OCI-LY7 (cell line): ENCODE data around the gene RIPOR1. TPM values are rescaled to one million over a fixed set of nuclear protein-coding genes. Genes with fewer than 3 reads are reported as not detected.

ENCODE experiments used
- small RNA-seq: library from RNA; depleted of rRNA; stranded (forward); fragments of <200 nt; gene quantifications from one replicate; pipeline ENCODE3, GENCODE V24; 2014
- total RNA-seq, 2 experiments: library from RNA; depleted of rRNA in 1 of 2; stranded (reverse); fragments of >200 nt in 1 of 2; shearing (Covaris generic) in 1 of 2; gene quantifications; 2 replicates each; pipeline ENCODE4 v1.2.3, GENCODE V29; 2014 to 2022

Gene RIPOR1
- total RNA-seq, 2 experiments from 2014 or later = 9.7 to 40.2 TPM

Small RNA genes lying within 50 kb of the gene (small RNA-seq; reads per million reads assigned to genes)
- not detected for gene AC027682.3

Other genes starting within 250 kb of the RIPOR1 start
- gene PLEKHG4, start 249.3 kb upstream of the RIPOR1 start, total RNA-seq (2014; rRNA removed; shearing (Covaris generic)) = not detected in 2 replicates
- gene PLEKHG4, start 249.3 kb upstream of the RIPOR1 start, total RNA-seq (2022) = 0.51 and 1.3 TPM in 2 replicates
- gene KCTD19, start 202.1 kb upstream of the RIPOR1 start, total RNA-seq (2014; rRNA removed; shearing (Covaris generic)) = not detected in 2 replicates
- 0.17 and 1.4 TPM in 2 replicates for gene KCTD19, start 202.1 kb upstream of the RIPOR1 start, total RNA-seq (2022)
- not detected in 2 replicates for gene LRRC36, start 202.0 kb upstream of the RIPOR1 start, total RNA-seq (2014; rRNA removed; shearing (Covaris generic))
- not detected in 2 replicates for gene LRRC36, start 202.0 kb upstream of the RIPOR1 start, total RNA-seq (2022)
- gene TPPP3, start 135.3 kb upstream of the RIPOR1 start, total RNA-seq (2014; rRNA removed; shearing (Covaris generic)) = not detected in 2 replicates
- not detected in 2 replicates for gene TPPP3, start 135.3 kb upstream of the RIPOR1 start, total RNA-seq (2022)
- gene ZDHHC1, start 112.4 kb upstream of the RIPOR1 start, total RNA-seq (2014; rRNA removed; shearing (Covaris generic)) = not detected in 2 replicates
- gene ZDHHC1, start 112.4 kb upstream of the RIPOR1 start, total RNA-seq (2022) = not detected in 2 replicates
- not detected in 2 replicates for gene HSD11B2, start 97.7 kb upstream of the RIPOR1 start, total RNA-seq (2014; rRNA removed; shearing (Covaris generic))
- not detected in 2 replicates for gene HSD11B2, start 97.7 kb upstream of the RIPOR1 start, total RNA-seq (2022)
- gene ATP6V0D1, start 47.7 kb upstream of the RIPOR1 start, total RNA-seq (2014; rRNA removed; shearing (Covaris generic)) = 13.5 and 24.4 TPM in 2 replicates
- gene ATP6V0D1, start 47.7 kb upstream of the RIPOR1 start, total RNA-seq (2022) = 34.0 and 38.0 TPM in 2 replicates
- gene AGRP, start 45.3 kb upstream of the RIPOR1 start, total RNA-seq (2014; rRNA removed; shearing (Covaris generic)) = not detected in 2 replicates
- gene AGRP, start 45.3 kb upstream of the RIPOR1 start, total RNA-seq (2022) = 0.52 TPM in 1 of 2 replicates, not detected in the other
- gene CTCF, start 33.7 kb downstream of the RIPOR1 start, total RNA-seq (2014; rRNA removed; shearing (Covaris generic)) = 70.6 and 72.1 TPM in 2 replicates
- gene CTCF, start 33.7 kb downstream of the RIPOR1 start, total RNA-seq (2022) = 83.5 and 93.3 TPM in 2 replicates
- 98.0 and 114 TPM in 2 replicates for gene CARMIL2, start 116.3 kb downstream of the RIPOR1 start, total RNA-seq (2014; rRNA removed; shearing (Covaris generic))
- 200 and 202 TPM in 2 replicates for gene CARMIL2, start 116.3 kb downstream of the RIPOR1 start, total RNA-seq (2022)
- gene ACD, start 131.4 kb downstream of the RIPOR1 start, total RNA-seq (2014; rRNA removed; shearing (Covaris generic)) = 33.7 and 41.7 TPM in 2 replicates
- gene ACD, start 131.4 kb downstream of the RIPOR1 start, total RNA-seq (2022) = 45.4 and 50.2 TPM in 2 replicates
- 12.3 and 23.3 TPM in 2 replicates for gene PARD6A, start 132.1 kb downstream of the RIPOR1 start, total RNA-seq (2014; rRNA removed; shearing (Covaris generic))
- 10.5 and 14.0 TPM in 2 replicates for gene PARD6A, start 132.1 kb downstream of the RIPOR1 start, total RNA-seq (2022)
- gene ENKD1, start 137.9 kb downstream of the RIPOR1 start, total RNA-seq (2014; rRNA removed; shearing (Covaris generic)) = 15.7 and 18.3 TPM in 2 replicates
- 8.1 and 8.4 TPM in 2 replicates for gene ENKD1, start 137.9 kb downstream of the RIPOR1 start, total RNA-seq (2022)
- 4.7 and 8.5 TPM in 2 replicates for gene C16orf86, start 138.0 kb downstream of the RIPOR1 start, total RNA-seq (2014; rRNA removed; shearing (Covaris generic))
- 6.8 and 7.8 TPM in 2 replicates for gene C16orf86, start 138.0 kb downstream of the RIPOR1 start, total RNA-seq (2022)
- gene GFOD2, start 190.5 kb downstream of the RIPOR1 start, total RNA-seq (2014; rRNA removed; shearing (Covaris generic)) = 13.2 and 16.2 TPM in 2 replicates
- gene GFOD2, start 190.5 kb downstream of the RIPOR1 start, total RNA-seq (2022) = 18.0 and 18.5 TPM in 2 replicates